GM19099 (cell line): ENCODE results near the gene TJP3.

ENCODE experiments used
- POLR2A ChIP-seq: IDR thresholded peaks from 3 replicates; pipeline ENCODE4 v1.6.1; 2011; ENCODE audit warnings: low read depth; ENCODE audit not compliant: insufficient read length; ENCODE audit errors: extremely low read depth

The TJP3 gene

DNA sequence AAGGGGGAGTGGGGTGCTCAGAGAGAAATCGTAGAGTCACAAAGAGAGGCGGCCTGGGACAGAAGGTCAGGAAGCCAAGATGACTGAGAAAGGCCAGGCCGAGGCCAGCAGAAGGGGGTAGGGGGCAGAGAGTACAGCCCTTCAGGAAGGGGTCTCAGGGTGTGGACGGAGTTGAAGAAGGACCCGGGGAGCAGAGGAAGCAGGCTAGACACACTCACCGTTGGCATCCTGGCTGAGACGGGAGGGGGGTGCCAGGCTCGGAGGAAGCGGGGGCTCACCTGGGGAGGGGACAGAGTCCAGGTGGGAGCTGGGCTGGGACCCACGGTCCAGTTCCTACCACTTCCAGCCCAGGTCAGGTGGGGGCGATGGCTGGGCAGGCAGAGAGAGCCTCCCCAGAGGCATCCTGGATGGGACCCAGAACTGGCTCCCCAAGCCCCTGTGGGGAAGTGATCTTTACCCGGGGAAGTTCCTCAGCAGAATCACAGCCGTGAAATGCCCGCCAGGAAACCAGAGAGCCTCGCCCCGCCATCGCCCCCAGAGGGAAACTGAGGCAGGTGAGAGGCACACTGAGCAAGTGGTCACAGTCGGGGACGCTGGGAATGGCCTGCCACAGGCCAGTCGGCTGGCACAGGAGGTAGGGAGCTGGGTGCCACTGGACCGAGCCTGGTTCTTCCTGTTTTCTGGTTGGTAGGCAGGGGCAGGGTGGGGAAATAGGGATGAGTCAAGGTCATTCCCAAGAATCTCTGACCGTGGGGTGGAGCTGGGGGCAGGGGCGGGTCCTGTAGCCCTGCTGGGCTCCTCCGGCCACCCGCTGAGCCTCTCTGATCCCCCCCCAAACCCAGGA, 76.6 kb downstream of the TJP3 start:
- no peak for TF ChIP-seq POLR2A

DNA sequence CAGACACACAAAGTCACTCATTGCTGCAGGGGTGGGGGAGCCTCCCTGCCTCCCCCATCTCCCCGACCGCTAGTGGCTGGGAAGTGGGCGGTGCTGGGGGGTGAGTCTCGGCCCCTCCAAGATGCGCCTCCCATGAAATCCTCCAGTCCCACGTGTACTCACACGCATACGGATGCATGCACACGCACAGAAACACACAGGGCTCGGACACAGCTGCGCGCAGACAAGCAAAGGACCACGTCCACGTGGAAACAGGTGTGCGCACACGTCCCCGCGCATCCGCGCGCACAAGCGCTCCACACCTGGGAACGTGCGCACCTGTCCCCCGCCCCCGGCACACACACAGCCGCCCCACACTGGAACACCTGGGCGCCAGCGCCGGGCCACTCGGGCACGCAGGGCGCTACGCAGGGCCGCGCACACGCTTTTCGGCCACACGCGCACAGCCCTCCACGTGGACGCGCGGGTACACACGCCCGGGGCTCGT, 77.3 kb downstream of the TJP3 start:
- no peak for TF ChIP-seq POLR2A

GRCh38 chr19:3785938-3786824, 78.0 kb downstream of the TJP3 start, which contains the start of gene MATK:
Gene MATK (minus strand): TSS chr19:3786381. CDS start chr19:3785135, 1,246 bp downstream.
- no peak for TF ChIP-seq POLR2A

- TF ChIP-seq POLR2A = no peak
These were observed 81.0 kb downstream of the TJP3 start for GRCh38 chr19:3788996-3789778.

- no peak for TF ChIP-seq POLR2A
These were observed 82.1 kb downstream of the TJP3 start for GRCh38 chr19:3790209-3790734.

DNA sequence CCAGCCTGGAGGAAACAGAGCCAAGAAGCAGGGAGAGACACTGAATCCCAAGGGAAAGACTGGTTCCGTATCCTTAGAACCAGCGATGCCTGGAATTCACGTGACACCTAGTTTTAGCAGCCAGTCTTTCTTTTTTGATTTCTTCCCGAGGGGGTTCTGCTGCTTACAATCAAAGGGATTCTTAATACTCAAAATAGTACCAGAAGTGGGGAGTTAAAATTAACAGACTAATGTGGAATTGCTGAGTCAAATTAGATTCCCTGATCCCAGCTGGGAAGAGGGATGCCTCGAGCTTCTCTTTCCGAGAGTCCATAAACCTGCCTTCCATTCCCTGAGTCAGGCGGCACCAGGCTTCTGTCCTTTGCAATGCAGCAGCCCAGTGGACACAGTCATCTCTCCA, 82.8 kb downstream of the TJP3 start:
- TF ChIP-seq POLR2A = no peak

DNA sequence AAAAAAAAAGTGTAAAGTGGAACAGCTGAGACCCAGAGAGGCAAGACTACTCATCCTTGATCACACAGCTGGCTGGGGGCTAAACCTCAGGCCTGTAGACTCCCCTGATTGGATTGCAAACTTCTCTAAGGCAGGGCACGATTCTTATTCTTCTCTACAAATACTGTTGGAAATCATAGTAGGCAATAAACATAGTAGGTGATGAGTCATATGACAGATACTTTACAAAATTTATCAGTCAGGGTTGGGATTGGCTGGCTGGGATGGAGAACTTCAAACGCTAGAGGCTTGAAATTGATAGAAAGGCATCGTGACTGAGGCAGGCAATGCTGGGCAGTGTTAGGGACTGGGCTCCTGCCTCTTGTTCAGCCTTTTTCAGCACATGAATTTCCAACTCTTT, 83.9 kb downstream of the TJP3 start:
- TF ChIP-seq POLR2A = no peak

GRCh38 chr19:3793799-3794198, 85.6 kb downstream of the TJP3 start:
- no peak for TF ChIP-seq POLR2A

GRCh38 chr19:3796358-3796757, 88.2 kb downstream of the TJP3 start:
- no peak for TF ChIP-seq POLR2A

- no peak for TF ChIP-seq POLR2A
These were observed 90.0 kb downstream of the TJP3 start for GRCh38 chr19:3798137-3798536.
